Measurements from ENCODE around the gene TCAP.

Gene TCAP

DNA sequence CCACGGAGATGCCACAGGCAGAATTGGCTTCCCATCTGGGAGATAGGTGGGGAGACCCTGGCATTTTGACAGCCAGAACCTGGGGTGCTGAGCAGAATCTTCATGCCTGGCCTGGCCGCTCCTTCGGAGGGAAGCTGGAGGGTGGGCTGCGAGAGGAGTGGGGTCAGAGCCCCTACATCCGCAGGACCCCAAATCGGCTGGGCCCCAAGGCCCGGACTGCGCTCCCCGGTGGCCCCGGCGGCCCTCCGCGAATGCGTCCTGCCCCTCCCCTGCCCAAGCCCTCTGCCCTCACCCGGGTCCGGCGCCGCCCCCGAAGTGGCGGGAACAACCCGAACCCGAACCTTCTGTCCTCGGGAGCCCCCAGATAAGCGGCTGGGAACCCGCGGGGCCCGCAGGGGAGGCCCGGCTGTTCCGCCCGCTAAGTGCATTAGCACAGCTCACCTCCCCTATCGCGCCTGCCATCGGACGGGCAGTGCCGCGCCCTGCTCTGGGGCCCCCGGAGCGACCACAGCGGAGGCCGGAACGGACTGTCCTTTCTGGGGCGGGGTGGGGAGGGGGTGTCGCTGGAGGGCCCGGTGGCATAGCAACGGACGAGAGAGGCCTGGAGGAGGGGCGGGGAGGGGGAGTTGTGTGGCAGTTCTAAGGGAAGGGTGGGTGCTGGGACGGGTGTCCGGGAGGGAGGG lies 2.3 kb downstream of the TCAP start:
- no peak overlapping the region for H3K27ac ChIP-seq (ENCODE audit: insufficient read depth, low read depth, low read length, poor library complexity, severe bottlenecking)
- no peak overlapping the region for H3K4me3 ChIP-seq (ENCODE audit: insufficient read depth, low read depth, low read length)
- peaks cover 58% of the 10 kb centered on the region for H3K27me3 ChIP-seq (ENCODE audit: control insufficient read depth, insufficient read depth, low read length, poor library complexity, severe bottlenecking)
- WGBS, 2 experiments = 6 to 8% methylated on average over 49 of the region's 49 CpGs
- no peaks in the 10 kb centered on the region for H3K36me3 ChIP-seq (ENCODE audit: control insufficient read depth, insufficient read depth, low read length)
- no peaks in the 10 kb centered on the region for H3K9me3 ChIP-seq (ENCODE audit: control insufficient read depth, low read length)
- H3K4me1 ChIP-seq (ENCODE audit: control insufficient read depth, insufficient read depth, low read length) = peaks cover 17% of the 10 kb centered on the region

DNA sequence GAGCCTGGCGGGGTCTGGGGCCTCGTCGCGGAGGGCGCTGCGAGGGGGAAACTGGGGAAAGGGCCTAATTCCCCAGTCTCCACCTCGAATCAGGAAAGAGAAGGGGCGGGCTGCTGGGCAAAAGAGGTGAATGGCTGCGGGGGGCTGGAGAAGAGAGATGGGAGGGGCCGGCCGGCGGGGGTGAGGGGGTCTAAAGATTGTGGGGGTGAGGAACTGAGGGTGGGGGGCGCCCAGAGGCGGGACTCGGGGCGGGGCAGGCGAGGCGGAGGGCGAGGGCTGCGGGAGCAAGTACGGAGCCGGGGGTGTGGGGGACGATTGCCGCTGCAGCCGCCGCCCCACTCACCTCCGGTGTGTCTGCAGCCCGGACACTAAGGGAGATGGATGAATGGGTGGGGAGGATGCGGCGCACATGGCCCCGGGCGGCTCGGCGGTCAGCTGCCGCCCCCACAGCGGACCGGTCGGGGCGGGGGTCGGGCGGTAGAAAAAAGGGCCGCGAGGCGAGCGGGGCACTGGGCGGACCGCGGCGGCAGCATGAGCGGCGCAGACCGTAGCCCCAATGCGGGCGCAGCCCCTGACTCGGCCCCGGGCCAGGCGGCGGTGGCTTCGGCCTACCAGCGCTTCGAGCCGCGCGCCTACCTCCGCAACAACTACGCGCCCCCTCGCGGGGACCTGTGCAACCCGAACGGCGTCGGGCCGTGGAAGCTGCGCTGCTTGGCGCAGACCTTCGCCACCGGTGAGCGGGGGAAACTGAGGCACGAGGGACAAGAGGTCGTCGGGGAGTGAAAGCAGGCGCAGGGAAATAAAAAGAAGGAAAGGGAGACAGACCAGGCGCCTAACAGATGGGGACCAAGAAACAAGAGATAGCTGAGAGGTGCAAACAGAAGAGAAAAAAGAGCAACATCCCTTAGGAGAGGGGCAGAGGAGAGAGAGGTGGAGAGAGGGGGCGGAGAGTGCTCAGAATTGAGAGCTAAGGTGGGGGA lies 3.1 kb downstream of the TCAP start, which contains the start of gene PNMT:
PNMT (plus strand) TSS at position 509 of the 980 bp plus-strand sequence; CDS start at position 532, 23 bp downstream.
- H3K27ac ChIP-seq (ENCODE audit: insufficient read depth, low read depth, low read length, poor library complexity, severe bottlenecking) = no peak within 1 kb of the TSS
- peaks cover 58% of the 10 kb centered on the region for H3K27me3 ChIP-seq (ENCODE audit: control insufficient read depth, insufficient read depth, low read length, poor library complexity, severe bottlenecking)
- no peaks in the 10 kb centered on the region for H3K36me3 ChIP-seq (ENCODE audit: control insufficient read depth, insufficient read depth, low read length)
- H3K9me3 ChIP-seq (ENCODE audit: control insufficient read depth, low read length) = no peaks in the 10 kb centered on the region
- 1 to 2% methylated on average over 85 of the region's 85 CpGs for WGBS, 2 experiments
- peak within 1 kb of the TSS; percentile 28 for H3K4me3 ChIP-seq (ENCODE audit: insufficient read depth, low read depth, low read length)
- H3K4me1 ChIP-seq (ENCODE audit: control insufficient read depth, insufficient read depth, low read length) = peaks cover 17% of the 10 kb centered on the region

DNA sequence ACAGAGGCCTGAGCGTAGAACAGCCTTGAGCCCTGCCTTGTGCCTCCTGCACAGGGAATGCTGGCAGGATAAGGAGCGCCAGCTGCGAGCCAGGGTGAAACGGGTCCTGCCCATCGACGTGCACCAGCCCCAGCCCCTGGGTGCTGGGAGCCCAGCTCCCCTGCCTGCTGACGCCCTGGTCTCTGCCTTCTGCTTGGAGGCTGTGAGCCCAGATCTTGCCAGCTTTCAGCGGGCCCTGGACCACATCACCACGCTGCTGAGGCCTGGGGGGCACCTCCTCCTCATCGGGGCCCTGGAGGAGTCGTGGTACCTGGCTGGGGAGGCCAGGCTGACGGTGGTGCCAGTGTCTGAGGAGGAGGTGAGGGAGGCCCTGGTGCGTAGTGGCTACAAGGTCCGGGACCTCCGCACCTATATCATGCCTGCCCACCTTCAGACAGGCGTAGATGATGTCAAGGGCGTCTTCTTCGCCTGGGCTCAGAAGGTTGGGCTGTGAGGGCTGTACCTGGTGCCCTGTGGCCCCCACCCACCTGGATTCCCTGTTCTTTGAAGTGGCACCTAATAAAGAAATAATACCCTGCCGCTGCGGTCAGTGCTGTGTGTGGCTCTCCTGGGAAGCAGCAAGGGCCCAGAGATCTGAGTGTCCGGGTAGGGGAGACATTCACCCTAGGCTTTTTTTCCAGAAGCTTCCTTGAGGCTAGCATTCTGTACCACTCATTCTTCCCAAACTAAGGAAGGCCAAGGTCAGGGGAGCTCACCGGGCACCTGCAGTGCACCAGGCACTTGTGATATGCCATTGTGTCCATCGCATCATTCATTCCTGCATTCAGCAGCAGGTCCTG lies 5.0 kb downstream of the TCAP start:
- H3K4me1 ChIP-seq (ENCODE audit: control insufficient read depth, insufficient read depth, low read length) = peaks cover 8% of the 10 kb centered on the region
- no peaks in the 10 kb centered on the region for H3K9me3 ChIP-seq (ENCODE audit: control insufficient read depth, low read length)
- no peaks in the 10 kb centered on the region for H3K36me3 ChIP-seq (ENCODE audit: control insufficient read depth, insufficient read depth, low read length)
- H3K27ac ChIP-seq (ENCODE audit: insufficient read depth, low read depth, low read length, poor library complexity, severe bottlenecking) = no peak overlapping the region
- no peak overlapping the region for H3K4me3 ChIP-seq (ENCODE audit: insufficient read depth, low read depth, low read length)
- WGBS, 2 experiments = 93 to 95% methylated on average over 23 of the region's 23 CpGs
- peaks cover 58% of the 10 kb centered on the region for H3K27me3 ChIP-seq (ENCODE audit: control insufficient read depth, insufficient read depth, low read length, poor library complexity, severe bottlenecking)

DNA sequence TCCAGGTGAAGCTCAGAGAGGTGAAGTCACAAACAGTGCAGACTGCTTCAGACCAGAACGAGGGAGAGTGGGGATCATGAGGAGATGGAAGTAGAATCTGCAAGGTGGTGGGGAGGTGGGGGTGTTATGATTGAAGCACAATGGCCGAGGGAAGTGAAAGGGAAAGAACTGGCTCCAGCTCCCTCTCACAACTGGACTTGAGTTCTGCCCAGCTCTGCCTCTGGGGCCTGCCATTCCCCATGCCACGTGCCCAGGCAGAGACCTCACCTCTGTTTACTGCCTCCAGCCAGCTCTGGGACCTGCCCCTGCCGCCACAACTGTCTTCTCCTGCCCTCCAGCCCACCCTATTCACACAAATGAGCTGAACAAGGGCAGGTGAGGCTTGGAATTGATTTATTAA lies 5.6 kb downstream of the TCAP start:
- Histone ChIP-seq H3K27ac (ENCODE audit: insufficient read depth, low read depth, low read length, poor library complexity, severe bottlenecking) (no peak overlapping the region), H3K4me1 (ENCODE audit: control insufficient read depth, insufficient read depth, low read length) (peaks cover 8% of the 10 kb centered on the region), H3K9me3 (ENCODE audit: control insufficient read depth, low read length) (no peaks in the 10 kb centered on the region), H3K27me3 (ENCODE audit: control insufficient read depth, insufficient read depth, low read length, poor library complexity, severe bottlenecking) (peaks cover 55% of the 10 kb centered on the region), H3K36me3 (ENCODE audit: control insufficient read depth, insufficient read depth, low read length) (no peaks in the 10 kb centered on the region), H3K4me3 (ENCODE audit: insufficient read depth, low read depth, low read length) (no peak overlapping the region)
- WGBS, 2 experiments = 82 to 84% methylated on average over 4 of the region's 4 CpGs

DNA sequence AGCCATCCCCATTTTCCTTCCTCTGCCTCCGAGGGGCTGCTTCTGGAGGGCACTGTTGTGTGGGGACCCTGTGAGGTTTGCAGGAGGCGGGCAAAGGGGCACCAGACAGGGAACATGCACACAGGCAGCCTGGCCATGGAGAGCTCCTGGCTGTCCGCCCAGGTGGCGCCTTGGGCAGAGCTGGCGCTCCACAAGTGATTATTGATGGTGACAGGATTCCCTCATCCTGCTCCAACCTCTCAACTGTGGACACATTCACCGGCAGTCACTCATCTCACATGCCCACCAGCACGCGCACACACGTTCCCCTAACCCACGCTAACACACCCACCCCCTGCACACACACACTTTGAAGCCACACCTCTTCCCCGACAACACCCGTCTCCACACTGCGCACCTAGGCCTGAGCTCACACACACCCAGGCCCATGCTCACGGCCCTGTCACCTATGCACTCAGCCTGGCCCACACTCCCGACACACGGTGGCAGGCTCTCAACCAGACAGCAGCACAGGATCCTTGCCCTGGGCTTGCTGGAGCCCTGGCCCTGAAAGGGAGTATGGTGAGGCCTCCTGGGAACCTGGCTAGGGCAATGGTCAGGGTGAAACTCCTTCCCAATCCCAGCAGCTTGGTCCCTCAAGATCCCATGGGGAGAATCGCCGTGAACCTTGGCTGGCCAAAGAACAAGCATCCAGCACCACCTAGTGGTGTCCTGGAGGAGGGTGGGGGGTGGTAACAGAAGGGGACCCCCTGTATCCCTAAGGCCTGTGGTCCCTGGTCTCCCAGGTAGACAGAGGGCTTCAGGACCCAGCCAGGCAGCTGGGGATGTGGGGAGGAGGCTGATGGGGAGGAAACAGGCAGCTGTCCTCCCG lies 6.7 kb downstream of the TCAP start:
- Histone ChIP-seq H3K9me3 (ENCODE audit: control insufficient read depth, low read length) (no peaks in the 10 kb centered on the region), H3K4me3 (ENCODE audit: insufficient read depth, low read depth, low read length) (no peak overlapping the region)
- WGBS, 2 experiments = 80 to 81% methylated on average over 19 of the region's 19 CpGs

DNA sequence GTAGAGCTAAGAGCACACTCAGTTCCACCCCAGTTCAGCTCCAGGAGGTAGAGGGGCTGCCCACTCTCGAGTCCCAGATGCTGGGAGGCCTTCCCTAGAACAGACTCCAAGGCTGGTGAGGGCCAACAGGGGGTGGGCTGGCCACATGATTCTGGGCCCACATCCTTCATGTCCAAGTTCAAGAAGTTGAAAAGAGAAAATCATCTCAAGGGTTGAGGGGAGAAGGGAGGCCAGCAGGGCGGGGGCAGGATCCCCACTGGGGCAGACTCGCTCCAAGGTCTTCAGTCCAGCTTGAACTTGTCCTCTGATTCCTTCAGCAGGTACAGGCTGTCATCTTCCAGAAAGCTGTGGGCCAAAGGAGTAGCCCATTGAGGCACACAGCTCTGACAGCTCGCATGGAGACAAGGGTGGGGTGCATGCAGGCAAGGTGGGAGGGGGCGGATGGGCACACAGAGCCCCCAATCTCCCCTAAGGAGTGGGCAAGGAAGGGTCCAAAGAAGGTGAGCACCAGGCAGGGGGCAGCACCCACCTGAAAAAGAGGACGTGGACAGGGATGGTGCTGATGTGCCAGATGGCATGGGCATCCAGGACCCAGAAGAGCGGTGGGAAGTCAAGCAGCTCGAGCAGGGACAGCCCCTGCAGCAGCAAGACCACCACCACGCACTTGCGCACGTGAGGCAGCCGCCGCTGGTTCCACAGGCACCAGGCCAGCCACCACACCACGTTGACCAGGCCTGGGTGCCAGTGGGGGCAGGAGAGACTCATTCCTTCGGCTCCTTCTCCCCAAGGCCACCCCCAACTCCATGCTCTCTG lies 7.6 kb downstream of the TCAP start:
- H3K4me1 ChIP-seq (ENCODE audit: control insufficient read depth, insufficient read depth, low read length) = no peaks in the 10 kb centered on the region
- WGBS, 2 experiments = 92 to 93% methylated on average over 15 of the region's 15 CpGs
- H3K27ac ChIP-seq (ENCODE audit: insufficient read depth, low read depth, low read length, poor library complexity, severe bottlenecking) = no peak overlapping the region
- no peaks in the 10 kb centered on the region for H3K36me3 ChIP-seq (ENCODE audit: control insufficient read depth, insufficient read depth, low read length)
- peaks cover 35% of the 10 kb centered on the region for H3K27me3 ChIP-seq (ENCODE audit: control insufficient read depth, insufficient read depth, low read length, poor library complexity, severe bottlenecking)
- no peak overlapping the region for H3K4me3 ChIP-seq (ENCODE audit: insufficient read depth, low read depth, low read length)
- no peaks in the 10 kb centered on the region for H3K9me3 ChIP-seq (ENCODE audit: control insufficient read depth, low read length)

More for the DNA sequence above, 6.7 kb downstream of the TCAP start:
- no peak overlapping the region for H3K27ac ChIP-seq (ENCODE audit: insufficient read depth, low read depth, low read length, poor library complexity, severe bottlenecking)
- H3K4me1 ChIP-seq (ENCODE audit: control insufficient read depth, insufficient read depth, low read length) = peaks cover 3% of the 10 kb centered on the region
- H3K27me3 ChIP-seq (ENCODE audit: control insufficient read depth, insufficient read depth, low read length, poor library complexity, severe bottlenecking) = peaks cover 43% of the 10 kb centered on the region
- no peaks in the 10 kb centered on the region for H3K36me3 ChIP-seq (ENCODE audit: control insufficient read depth, insufficient read depth, low read length)

DNA sequence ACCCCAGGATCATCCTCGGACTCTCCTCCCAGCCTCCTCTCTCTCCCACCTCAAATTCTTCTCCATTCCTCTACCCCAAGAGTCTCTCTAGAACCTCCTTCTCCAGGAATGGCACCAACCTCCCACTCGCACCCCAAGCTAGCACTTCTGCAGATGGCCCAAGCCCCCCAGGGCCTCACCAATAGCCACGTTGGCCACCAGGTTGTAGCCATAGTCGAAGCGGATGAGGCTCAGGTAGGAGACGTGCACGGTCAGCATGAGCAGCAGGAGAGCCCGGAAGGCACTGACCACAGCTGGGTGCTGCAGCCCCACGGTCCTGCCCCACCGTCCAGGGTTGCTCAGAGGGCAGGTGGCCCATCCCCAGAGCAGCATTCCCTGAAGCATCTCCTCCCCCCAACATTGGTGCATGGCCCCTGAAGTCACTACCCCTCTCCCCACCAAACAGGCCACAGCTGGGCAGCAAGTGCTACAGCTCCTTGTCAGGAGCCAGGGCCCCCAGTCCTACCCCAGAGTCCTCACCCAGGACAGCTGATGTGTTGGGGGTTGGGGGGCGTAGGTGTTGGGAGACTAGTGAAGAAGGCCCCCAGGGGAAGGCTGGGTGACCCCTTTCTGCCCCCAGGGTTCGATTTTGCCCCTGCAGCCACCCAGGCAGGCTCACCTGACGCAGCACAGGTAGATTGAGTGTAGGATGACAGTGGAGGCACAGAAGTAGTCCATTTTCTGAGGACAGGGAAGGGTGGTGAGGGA lies 8.4 kb downstream of the TCAP start:
- H3K27me3 ChIP-seq (ENCODE audit: control insufficient read depth, insufficient read depth, low read length, poor library complexity, severe bottlenecking) = peaks cover 27% of the 10 kb centered on the region
- no peaks in the 10 kb centered on the region for H3K4me1 ChIP-seq (ENCODE audit: control insufficient read depth, insufficient read depth, low read length)
- no peak overlapping the region for H3K27ac ChIP-seq (ENCODE audit: insufficient read depth, low read depth, low read length, poor library complexity, severe bottlenecking)
- no peaks in the 10 kb centered on the region for H3K9me3 ChIP-seq (ENCODE audit: control insufficient read depth, low read length)
- no peak overlapping the region for H3K4me3 ChIP-seq (ENCODE audit: insufficient read depth, low read depth, low read length)
- H3K36me3 ChIP-seq (ENCODE audit: control insufficient read depth, insufficient read depth, low read length) = no peaks in the 10 kb centered on the region
- WGBS, 2 experiments = 83 to 84% methylated on average over 13 of the region's 13 CpGs

DNA sequence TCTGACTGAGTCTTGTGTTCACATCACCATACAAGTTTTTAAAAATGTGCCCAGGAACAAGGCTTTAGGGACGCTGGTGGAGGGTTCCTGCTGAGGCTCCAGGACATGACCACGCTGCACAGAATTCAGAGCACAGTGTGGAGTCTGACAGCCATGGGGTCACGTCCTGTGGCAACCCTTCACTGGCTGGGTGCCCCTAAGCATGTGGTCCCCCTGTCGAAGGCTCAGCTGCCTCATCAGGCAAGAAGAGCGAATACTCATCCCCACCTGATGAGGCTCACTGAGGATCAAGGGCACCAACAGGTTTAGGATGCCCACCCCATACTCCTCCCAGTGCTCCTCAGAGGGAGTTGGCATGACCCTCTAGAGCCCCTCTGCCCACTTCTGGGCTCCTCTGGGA lies 9.0 kb downstream of the TCAP start:
- peaks cover 20% of the 10 kb centered on the region for H3K27me3 ChIP-seq (ENCODE audit: control insufficient read depth, insufficient read depth, low read length, poor library complexity, severe bottlenecking)

More for the DNA sequence above, 9.0 kb downstream of the TCAP start:
- H3K4me1 ChIP-seq (ENCODE audit: control insufficient read depth, insufficient read depth, low read length) = no peaks in the 10 kb centered on the region
- no peak overlapping the region for H3K27ac ChIP-seq (ENCODE audit: insufficient read depth, low read depth, low read length, poor library complexity, severe bottlenecking)
- no peak overlapping the region for H3K4me3 ChIP-seq (ENCODE audit: insufficient read depth, low read depth, low read length)
- no peaks in the 10 kb centered on the region for H3K36me3 ChIP-seq (ENCODE audit: control insufficient read depth, insufficient read depth, low read length)
- 89 to 93% methylated on average over 5 of the region's 5 CpGs for WGBS, 2 experiments
- no peaks in the 10 kb centered on the region for H3K9me3 ChIP-seq (ENCODE audit: control insufficient read depth, low read length)

All from ectodermal cell (in vitro differentiated cells).